BLaER1 (cell line): Measurements from ENCODE around the gene SEMA4F.

Experiments used
- H3K27ac ChIP-seq: shearing (Covaris generic); formaldehyde crosslinking; 2 replicates; pipeline ENCODE4 v1.8.1; 2022
- H3K27me3 ChIP-seq: shearing (Covaris generic); formaldehyde crosslinking; 2 replicates; pipeline ENCODE4 v1.8.1; 2022
- H3K36me3 ChIP-seq: shearing (Covaris generic); formaldehyde crosslinking; 2 replicates; pipeline ENCODE4 v1.8.1; 2022
- H3K4me1 ChIP-seq: shearing (Covaris generic); formaldehyde crosslinking; 2 replicates; pipeline ENCODE4 v1.8.1; 2022
- H3K4me2 ChIP-seq: shearing (Covaris generic); formaldehyde crosslinking; 2 replicates; pipeline ENCODE4 v1.8.1; 2022
- H3K4me3 ChIP-seq: shearing (Covaris generic); formaldehyde crosslinking; 2 replicates; pipeline ENCODE4 v1.8.1; 2022
- H3K9ac ChIP-seq: shearing (Covaris generic); formaldehyde crosslinking; 2 replicates; pipeline ENCODE4 v1.8.1; 2022
- H3K9me3 ChIP-seq: shearing (Covaris generic); formaldehyde crosslinking; 2 replicates; pipeline ENCODE4 v1.8.1; 2022
- H4K20me1 ChIP-seq: shearing (Covaris generic); formaldehyde crosslinking; 2 replicates; pipeline ENCODE4 v1.8.1; 2022
- Cebpa-rat ChIP-seq: shearing (Covaris generic); IDR thresholded peaks from 2 replicates; pipeline ENCODE4 v1.8.1; 2022

SEMA4F gene

DNA sequence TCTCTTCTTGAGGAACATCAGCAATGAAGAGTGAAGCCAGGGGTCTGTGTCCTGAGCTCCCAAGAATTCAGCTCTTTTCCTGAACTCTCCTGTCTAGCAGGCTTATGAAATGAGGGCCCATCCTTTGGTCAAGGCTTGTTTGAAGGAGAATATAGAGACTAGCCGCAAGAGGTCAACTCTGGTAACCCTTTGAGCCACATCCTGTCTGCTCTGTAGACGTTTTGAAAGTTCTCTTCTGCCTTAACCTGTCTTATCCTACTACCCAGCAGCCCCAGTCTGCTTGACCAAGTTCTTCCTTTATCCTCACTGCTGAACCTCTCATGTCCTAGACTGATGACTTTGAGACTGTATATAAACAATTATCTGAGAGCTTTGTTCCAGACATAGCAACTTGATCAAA, 5.4 kb downstream of the SEMA4F start:
- H3K9me3 ChIP-seq, result no peaks in the 10 kb centered on the region
- H4K20me1 ChIP-seq, result no peaks in the 10 kb centered on the region
- H3K27ac ChIP-seq, result no peak overlapping the region
- H3K4me2 ChIP-seq, result no peak overlapping the region
- TF ChIP-seq Cebpa-rat, result no peak
- peaks cover 44% of the 10 kb centered on the region; the same call in 1 of the 2 replicates for H3K36me3 ChIP-seq
- H3K9ac ChIP-seq, result no peak overlapping the region
- H3K4me3 ChIP-seq, result no peak overlapping the region
- no peaks in the 10 kb centered on the region for H3K27me3 ChIP-seq
- peaks cover 10% of the 10 kb centered on the region for H3K4me1 ChIP-seq

GRCh38 chr2:74668087-74668486, 14.0 kb downstream of the SEMA4F start:
- Histone ChIP-seq H4K20me1 (no peaks in the 10 kb centered on the region), H3K27me3 (no peaks in the 10 kb centered on the region), H3K4me1 (no peaks in the 10 kb centered on the region), H3K4me3 (no peak overlapping the region), H3K36me3 (peaks cover under 1% of the 10 kb centered on the region; the same call in 1 of the 2 replicates), H3K9ac (no peak overlapping the region), H3K9me3 (no peaks in the 10 kb centered on the region), H3K4me2 (no peak overlapping the region), H3K27ac (no peak overlapping the region)
- no peak for TF ChIP-seq Cebpa-rat

GRCh38 chr2:74670263-74670662, 16.2 kb downstream of the SEMA4F start:
- TF ChIP-seq Cebpa-rat, result no peak
- H3K27me3 ChIP-seq, result no peaks in the 10 kb centered on the region
- no peak overlapping the region for H3K9ac ChIP-seq
- no peaks in the 10 kb centered on the region for H3K4me1 ChIP-seq
- H3K36me3 ChIP-seq, result peaks cover 22% of the 10 kb centered on the region
- no peaks in the 10 kb centered on the region for H4K20me1 ChIP-seq
- no peak overlapping the region for H3K27ac ChIP-seq
- H3K9me3 ChIP-seq, result no peaks in the 10 kb centered on the region
- no peak overlapping the region for H3K4me2 ChIP-seq
- H3K4me3 ChIP-seq, result no peak overlapping the region

GRCh38 chr2:74671479-74671878, 17.4 kb downstream of the SEMA4F start:
- Histone ChIP-seq H3K4me1 (no peaks in the 10 kb centered on the region), H3K27ac (no peak overlapping the region)
- TF ChIP-seq Cebpa-rat, result no peak

DNA sequence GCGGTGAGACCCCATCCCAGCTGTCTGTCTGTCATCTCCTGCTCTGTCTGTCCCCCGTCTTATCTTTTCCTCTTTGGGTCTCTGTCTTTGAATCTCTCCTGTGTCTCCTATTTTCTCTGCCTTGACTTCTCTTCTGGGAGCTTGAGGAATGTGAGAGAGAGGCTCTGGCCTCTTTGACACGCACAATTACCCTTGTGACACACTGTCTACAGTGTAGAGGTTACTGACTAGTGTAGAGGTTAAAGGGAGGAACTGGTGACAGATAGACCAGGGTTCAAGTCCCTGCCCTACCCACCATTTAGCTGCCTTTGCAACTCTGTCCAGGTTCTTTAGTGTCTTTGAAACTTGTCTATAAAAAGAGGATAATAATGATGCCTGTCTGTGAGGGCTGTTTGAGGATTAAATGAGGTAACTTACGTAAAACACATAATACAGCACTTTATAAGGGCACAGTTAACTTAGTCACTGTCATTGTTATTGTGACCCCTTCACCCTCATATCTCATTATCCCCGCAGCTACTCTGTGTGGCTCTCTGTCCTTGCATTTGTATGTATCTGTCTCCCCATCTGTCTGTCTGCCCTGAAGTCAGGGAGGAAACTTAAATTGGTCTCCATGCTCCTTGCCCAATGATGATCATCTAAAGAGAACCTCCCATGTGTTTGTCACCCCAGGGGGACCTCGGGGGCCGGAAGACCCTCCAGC, 19.9 kb downstream of the SEMA4F start:
- Histone ChIP-seq H3K4me2 (no peak overlapping the region), H3K27me3 (no peaks in the 10 kb centered on the region), H3K4me3 (no peak overlapping the region), H4K20me1 (no peaks in the 10 kb centered on the region), H3K27ac (no peak overlapping the region), H3K4me1 (no peaks in the 10 kb centered on the region), H3K9me3 (no peaks in the 10 kb centered on the region), H3K9ac (no peak overlapping the region), H3K36me3 (peaks cover 43% of the 10 kb centered on the region)
- no peak for TF ChIP-seq Cebpa-rat

More at GRCh38 chr2:74671479-74671878, 17.4 kb downstream of the SEMA4F start:
- Histone ChIP-seq H3K9me3 (no peaks in the 10 kb centered on the region), H3K4me3 (no peak overlapping the region), H3K9ac (no peak overlapping the region), H4K20me1 (no peaks in the 10 kb centered on the region), H3K27me3 (no peaks in the 10 kb centered on the region), H3K4me2 (no peak overlapping the region), H3K36me3 (peaks cover 34% of the 10 kb centered on the region)

DNA sequence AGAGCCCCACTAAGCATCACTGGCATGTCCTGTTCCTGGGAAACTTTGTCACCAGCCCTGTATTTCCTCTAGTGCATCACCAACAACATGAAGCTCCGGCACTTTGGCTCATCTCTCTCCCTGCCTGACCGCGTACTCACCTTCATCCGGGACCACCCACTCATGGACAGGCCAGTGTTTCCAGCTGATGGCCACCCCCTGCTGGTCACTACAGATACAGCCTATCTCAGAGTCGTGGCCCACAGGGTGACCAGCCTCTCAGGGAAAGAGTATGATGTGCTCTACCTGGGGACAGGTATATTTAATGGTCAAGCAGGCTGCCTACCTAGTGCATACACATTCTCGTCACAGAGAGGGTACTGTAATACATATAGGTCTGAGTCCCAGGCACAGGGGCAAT, 21.0 kb downstream of the SEMA4F start:
- Histone ChIP-seq H3K36me3 (peaks cover 54% of the 10 kb centered on the region), H3K4me1 (no peaks in the 10 kb centered on the region), H3K27ac (no peak overlapping the region), H3K9me3 (no peaks in the 10 kb centered on the region), H3K4me3 (no peak overlapping the region), H3K27me3 (no peaks in the 10 kb centered on the region), H4K20me1 (no peaks in the 10 kb centered on the region), H3K4me2 (no peak overlapping the region), H3K9ac (no peak overlapping the region)
- no peak for TF ChIP-seq Cebpa-rat

- Histone ChIP-seq H3K27ac (no peak overlapping the region), H3K9me3 (no peaks in the 10 kb centered on the region), H3K27me3 (no peaks in the 10 kb centered on the region), H3K4me1 (no peaks in the 10 kb centered on the region), H4K20me1 (no peaks in the 10 kb centered on the region), H3K4me3 (no peak overlapping the region), H3K9ac (no peak overlapping the region), H3K36me3 (peaks cover 64% of the 10 kb centered on the region), H3K4me2 (no peak overlapping the region)
- no peak for TF ChIP-seq Cebpa-rat
Observed at GRCh38 chr2:74676331-74676730, 22.3 kb downstream of the SEMA4F start.

- H3K4me2 ChIP-seq, result no peak overlapping the region
- H3K9me3 ChIP-seq, result no peaks in the 10 kb centered on the region
- H3K27ac ChIP-seq, result no peak overlapping the region
- no peaks in the 10 kb centered on the region for H3K27me3 ChIP-seq
- H3K36me3 ChIP-seq, result peaks cover 48% of the 10 kb centered on the region
- H3K4me1 ChIP-seq, result peaks cover 5% of the 10 kb centered on the region; the same call in 1 of the 2 replicates
- no peak overlapping the region for H3K9ac ChIP-seq
- no peaks in the 10 kb centered on the region for H4K20me1 ChIP-seq
- H3K4me3 ChIP-seq, result no peak overlapping the region
- TF ChIP-seq Cebpa-rat, result no peak
Observed at GRCh38 chr2:74679615-74680014, 25.6 kb downstream of the SEMA4F start.

- Histone ChIP-seq H3K9me3 (no peaks in the 10 kb centered on the region), H3K4me3 (no peak overlapping the region), H4K20me1 (no peaks in the 10 kb centered on the region), H3K27me3 (no peaks in the 10 kb centered on the region), H3K27ac (no peak overlapping the region), H3K4me1 (peaks cover 7% of the 10 kb centered on the region; the same call in 1 of the 2 replicates), H3K9ac (no peak overlapping the region), H3K4me2 (no peak overlapping the region), H3K36me3 (peaks cover 23% of the 10 kb centered on the region)
- TF ChIP-seq Cebpa-rat, result no peak
Observed at GRCh38 chr2:74682501-74682900, 28.5 kb downstream of the SEMA4F start.

DNA sequence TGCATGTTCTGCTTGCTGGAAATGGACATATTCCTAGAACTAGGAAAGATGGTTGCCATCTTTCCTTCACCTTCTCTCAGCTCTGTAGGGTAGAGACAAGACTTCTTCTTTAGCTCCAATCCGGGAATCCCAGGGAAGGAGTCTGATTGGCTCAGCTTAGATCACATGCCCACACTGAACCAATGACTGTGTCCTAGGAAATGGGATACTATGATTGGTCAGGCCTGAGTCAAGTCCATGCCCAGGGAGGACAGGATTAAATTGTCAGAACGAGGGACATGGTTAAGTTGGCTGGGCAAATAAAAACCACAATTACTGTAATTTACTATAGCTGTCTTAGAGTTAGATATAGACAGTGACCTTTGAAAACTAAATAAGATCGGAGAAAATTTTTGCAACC, 31.4 kb downstream of the SEMA4F start:
- Histone ChIP-seq H3K27ac (no peak overlapping the region), H3K9ac (no peak overlapping the region), H3K4me3 (no peak overlapping the region), H3K4me1 (peaks cover 7% of the 10 kb centered on the region; the same call in 1 of the 2 replicates), H3K36me3 (peaks cover 7% of the 10 kb centered on the region), H3K4me2 (no peak overlapping the region), H3K27me3 (no peaks in the 10 kb centered on the region), H3K9me3 (no peaks in the 10 kb centered on the region), H4K20me1 (no peaks in the 10 kb centered on the region)
- TF ChIP-seq Cebpa-rat, result no peak
